Lung (tissue), 12 donors: ENCODE data around the gene HOXB3. TPM values are rescaled to one million over a fixed set of nuclear protein-coding genes. Genes with fewer than 3 reads are reported as not detected.

ENCODE experiments used
- ATAC-seq: fragments of 200-7000 bp; cut with Tn5 transposase; one replicate; pipeline ENCODE4 v1.9.1; 2020; ENCODE audit warnings: moderate number of reproducible peaks; ENCODE audit not compliant: insufficient read depth, low FRiP score
- DNase-seq, 3 donors: peaks; one replicate each; pipeline ENCODE4 v3.0.0-alpha.2; 2013 to 2017
- H3K27ac ChIP-seq, 2 donors: one replicate each; pipeline ENCODE4 v1.5.1; 2013; ENCODE audit warnings: mild to moderate bottlenecking in 2 of 2, moderate library complexity in 2 of 2, control low read depth in 1 of 2, inconsistent platforms in 1 of 2, low read depth in 1 of 2, low read length in 1 of 2
- H3K27me3 ChIP-seq, 3 donors: one replicate each; pipeline ENCODE4 v1.5.1; 2013; ENCODE audit warnings: low read length in 2 of 3; ENCODE audit not compliant: control insufficient read depth in 3 of 3, insufficient read depth in 3 of 3
- H3K36me3 ChIP-seq, 4 donors: one replicate each; pipeline ENCODE4 v1.5.1; 2013; ENCODE audit warnings: low read length in 4 of 4, mild to moderate bottlenecking in 1 of 4, moderate library complexity in 1 of 4; ENCODE audit not compliant: control insufficient read depth in 4 of 4, insufficient read depth in 4 of 4
- H3K4me1 ChIP-seq, 5 donors: one replicate each; pipeline ENCODE4 v1.5.1; 2013; ENCODE audit warnings: low read length in 5 of 5, mild to moderate bottlenecking in 2 of 5, moderate library complexity in 1 of 5; ENCODE audit not compliant: control insufficient read depth in 5 of 5, insufficient read depth in 5 of 5
- H3K4me3 ChIP-seq: one replicate; pipeline ENCODE4 v1.5.1; 2013; ENCODE audit warnings: mild to moderate bottlenecking, control low read depth, moderate library complexity
- H3K9ac ChIP-seq, 2 donors: one replicate each; pipeline ENCODE4 v1.5.1; 2013; ENCODE audit warnings: low read length in 2 of 2, control low read depth in 1 of 2; ENCODE audit not compliant: insufficient read depth in 1 of 2
- H3K9me3 ChIP-seq, 4 donors: one replicate each; pipeline ENCODE4 v1.5.1; 2013; ENCODE audit warnings: low read length in 3 of 4, mild to moderate bottlenecking in 1 of 4, moderate library complexity in 1 of 4; ENCODE audit not compliant: control insufficient read depth in 4 of 4, insufficient read depth in 3 of 4
- CTCF ChIP-seq: IDR thresholded peaks from 2 replicates; pipeline ENCODE4 v1.5.1; 2012; ENCODE audit warnings: mild to moderate bottlenecking; ENCODE audit errors: control extremely low read depth, extremely low read depth
- WGBS, 2 donors: extraction: QIAGEN DNeasy Blood & Tissue Kit; methylation state at CpG; one replicate each; pipeline ENCODE4 v1.1.7; 2013; 5-methylcytosine and 5-hydroxymethylcytosine counted together
- polyA plus RNA-seq, 2 donors: library from polyadenylated mRNA; stranded (reverse); fragments of 200-250 nt; gene quantifications; one replicate each; pipeline ENCODE4 v1.2.1, GENCODE V29; 2013
- total RNA-seq, 2 donors: library from RNA; depleted of rRNA in 1 of 2; stranded (reverse); fragments of >200 nt in 1 of 2; gene quantifications; one replicate each; pipeline ENCODE4 v1.2.1, GENCODE V29; 2014 to 2021
- donor health status: control.
- donor health status: control.
- donor health status: Bipolar disorder and iron deficiency.
- donor health status: healthy.
- donor health status: DM: yes; HTN: yes; CAD: no.

HOXB3 gene
- total and polyA plus RNA-seq, 4 donors = 1.9 to 21.1 (median 6.7) TPM

DNA sequence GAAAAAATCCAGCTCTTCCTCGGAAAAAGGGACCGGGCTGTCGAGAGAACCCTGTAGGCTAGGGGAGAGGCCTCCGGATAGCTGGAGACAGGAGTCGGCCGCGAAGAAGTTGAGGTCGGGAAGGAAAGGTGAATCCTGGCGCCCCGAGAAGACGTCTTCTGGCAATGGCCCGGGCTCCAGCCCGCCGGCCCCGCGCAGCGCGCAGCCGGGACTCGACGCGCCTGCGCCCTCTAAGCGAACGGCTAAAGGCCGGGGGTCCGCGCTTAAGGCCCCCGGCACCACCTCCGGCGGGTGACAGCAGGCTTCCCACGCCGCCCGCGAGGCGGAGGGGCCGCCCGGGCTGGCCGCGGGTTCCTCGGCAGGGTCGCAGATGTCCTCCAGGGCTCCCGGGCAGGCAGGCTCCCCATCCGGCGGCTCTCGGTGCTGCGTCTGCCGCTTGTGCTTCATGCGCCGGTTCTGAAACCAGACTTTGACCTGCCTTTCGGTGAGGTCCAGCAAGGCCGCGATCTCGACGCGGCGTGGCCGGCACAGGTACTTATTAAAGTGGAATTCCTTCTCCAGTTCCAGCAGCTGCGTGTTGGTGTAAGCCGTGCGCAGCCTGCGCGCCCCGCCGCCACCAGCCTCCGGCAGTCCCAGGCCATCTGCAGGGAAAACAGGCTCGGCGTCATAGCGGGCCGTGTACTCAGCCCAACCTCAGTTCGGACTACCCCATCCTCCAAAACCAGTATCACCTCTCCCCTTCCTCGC lies 46.8 kb downstream of the HOXB3 start:
- H3K27me3 ChIP-seq = peaks cover 0 to 59% (median 5%) of the 10 kb centered on the region in 3 donors
- peak overlapping the region; percentile 47 for H3K4me3 ChIP-seq
- peak overlapping the region; percentile 86 to 95 for H3K9ac ChIP-seq
- no peaks in the 10 kb centered on the region for H3K9me3 ChIP-seq
- no peak for TF ChIP-seq CTCF
- peak; percentile 18 to 52 (median 49) for DNase-seq
- WGBS, 2 donors = 1% methylated on average over 71 to 72 of the region's 72 CpGs
- H3K4me1 ChIP-seq = peaks cover 0 to 41% (median 3%) of the 10 kb centered on the region in 5 donors
- peaks cover 0 to 19% (median 2%) of the 10 kb centered on the region in 4 donors for H3K36me3 ChIP-seq
- H3K27ac ChIP-seq = peak overlapping the region; percentile 76 to 79
- ATAC-seq = no peak

- Histone ChIP-seq H3K36me3 (peaks cover 0 to 19% (median 2%) of the 10 kb centered on the region in 4 donors), H3K9ac (peak overlapping the region; percentile 86 to 95), H3K4me1 (peaks cover 0 to 37% (median 3%) of the 10 kb centered on the region in 5 donors), H3K9me3 (no peaks in the 10 kb centered on the region), H3K27ac (peak overlapping the region; percentile 76 to 79), H3K27me3 (peaks cover 0 to 55% (median 5%) of the 10 kb centered on the region in 3 donors), H3K4me3 (peak overlapping the region; percentile 47)
- 4 to 5% methylated on average over 12 of the region's 12 CpGs for WGBS, 2 donors
- ATAC-seq (no peak), DNase-seq (peak in 1 of 3 donors; percentile 8)
- TF ChIP-seq CTCF = no peak
Measured at GRCh38 chr17:48542698-48543106, 47.3 kb downstream of the HOXB3 start.

DNA sequence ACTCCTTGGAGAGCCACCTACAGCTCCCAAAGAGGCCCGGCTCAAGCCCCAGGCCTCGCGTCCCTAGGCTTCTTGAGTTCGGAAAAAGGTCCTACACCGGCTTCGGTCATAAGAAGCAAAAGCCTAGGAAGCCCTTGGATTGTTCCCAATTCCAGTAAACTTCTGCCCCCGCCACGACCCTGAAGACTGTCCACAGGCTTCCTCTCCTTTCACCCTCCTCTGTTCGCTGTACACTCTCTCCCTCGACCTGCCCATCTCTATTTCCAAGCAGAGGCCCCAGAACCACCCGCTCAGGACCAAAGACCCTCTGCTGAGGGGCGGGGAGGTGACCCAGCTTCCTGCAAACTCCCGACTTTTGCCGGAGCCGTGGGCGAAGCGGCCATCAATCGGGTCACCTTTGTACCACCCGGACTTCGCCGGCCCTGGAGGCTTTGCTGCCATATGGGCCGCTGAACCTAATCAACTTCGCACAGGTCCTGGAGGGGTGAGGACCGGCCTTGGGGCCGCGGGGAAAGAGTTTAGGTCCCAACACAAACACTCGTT lies 47.9 kb downstream of the HOXB3 start:
- H3K9me3 ChIP-seq = no peaks in the 10 kb centered on the region
- WGBS, 2 donors = 6 to 11% methylated on average over 27 of the region's 27 CpGs

More for the DNA sequence above, 47.9 kb downstream of the HOXB3 start:
- no peak for ATAC-seq
- DNase-seq = peak in 1 of 3 donors; percentile 38
- H3K4me1 ChIP-seq = peaks cover 0 to 35% (median 3%) of the 10 kb centered on the region in 5 donors
- peaks cover 0 to 55% (median 5%) of the 10 kb centered on the region in 3 donors for H3K27me3 ChIP-seq
- TF ChIP-seq CTCF = no peak
- peak overlapping the region; percentile 68 to 95 for H3K9ac ChIP-seq
- peak overlapping the region; percentile 33 for H3K4me3 ChIP-seq
- peak overlapping the region; percentile 50 to 71 for H3K27ac ChIP-seq
- H3K36me3 ChIP-seq = peaks cover 0 to 19% (median 2%) of the 10 kb centered on the region in 4 donors
